NCI-H446 treated with DMSO at 0.1 percent for 48 hours (cell line): ENCODE measurements around the gene KLRC4.
"Not testable (repeated sequence)": the region's sequence is repeated elsewhere in the genome, so short reads cannot be mapped to it uniquely, and the experiment has no call there.

Experiments used
- DNase-seq: peaks from one replicate; lab custom pipeline; 2025; lab: John Stamatoyannopoulos, UW

Gene KLRC4

GRCh38 chr12:10397296-10397695 is 12.3 kb downstream of the KLRC4 start:
- no peak for DNase-seq

- DNase-seq, result not testable (repeated sequence)
Measured at GRCh38 chr12:10396176-10396575, 13.4 kb downstream of the KLRC4 start.

GRCh38 chr12:10395390-10395998 is 14.1 kb downstream of the KLRC4 start:
- no peak for DNase-seq

- DNase-seq, result not testable (repeated sequence)
Measured at GRCh38 chr12:10394531-10395152, 14.9 kb downstream of the KLRC4 start.

GRCh38 chr12:10393291-10393690 is 16.3 kb downstream of the KLRC4 start:
- no peak for DNase-seq

- DNase-seq, result peak; percentile 7
Measured at GRCh38 chr12:10392394-10392930, 17.1 kb downstream of the KLRC4 start.

- not testable (repeated sequence) for DNase-seq
Measured at GRCh38 chr12:10390991-10391390, 18.6 kb downstream of the KLRC4 start.

- no peak for DNase-seq
Measured at GRCh38 chr12:10389904-10390303, 19.7 kb downstream of the KLRC4 start, which contains the start of gene KLRK1. KLRK1 (minus strand) TSS chr12:10390041; CDS start chr12:10388810, 1,231 bp downstream.

- no peak for DNase-seq
Measured at GRCh38 chr12:10388624-10389413, 20.7 kb downstream of the KLRC4 start.

- not testable (repeated sequence) for DNase-seq
Measured at GRCh38 chr12:10387498-10387897, 22.1 kb downstream of the KLRC4 start.

- DNase-seq, result no peak
Measured at GRCh38 chr12:10386857-10387256, 22.7 kb downstream of the KLRC4 start.

- no peak for DNase-seq
Measured at GRCh38 chr12:10385166-10385613, 24.4 kb downstream of the KLRC4 start.

GRCh38 chr12:10384191-10384590 is 25.4 kb downstream of the KLRC4 start:
- DNase-seq, result no peak

GRCh38 chr12:10381928-10382628 is 27.5 kb downstream of the KLRC4 start:
- DNase-seq, result no peak

- DNase-seq, result not testable (repeated sequence)
Measured at GRCh38 chr12:10378737-10379136, 30.8 kb downstream of the KLRC4 start.

- no peak for DNase-seq
Measured at GRCh38 chr12:10374624-10375018, 34.9 kb downstream of the KLRC4 start.

GRCh38 chr12:10372559-10372958 is 37.0 kb downstream of the KLRC4 start:
- no peak for DNase-seq

GRCh38 chr12:10371893-10372535 is 37.5 kb downstream of the KLRC4 start:
- not testable (repeated sequence) for DNase-seq

GRCh38 chr12:10369557-10370415 is 39.8 kb downstream of the KLRC4 start:
- no peak for DNase-seq
